ENCODE data around the gene ZNF621.

- TF ChIP-seq CTCF (optimal IDR thresholded peaks at IDR 0.05 in 1 of 3, IDR thresholded peaks at IDR 0.05 in 1 of 3, conservative IDR thresholded peaks at IDR 0.05 in 1 of 3; ENCODE audit: extremely low read depth in 1 of 3, insufficient read depth in 2 of 3, low read length in 3 of 3) (no peak), EZH2 (IDR thresholded peaks at IDR 0.05; ENCODE audit: low read length) (no peak)
Measured at GRCh38 chr3:40477666-40478065, 47.1 kb upstream of the ZNF621 start.
